GM18505 (cell line): ENCODE data around the gene SYAP1.

ENCODE experiments used
- ATAC-seq: cut with Tn5 transposase; IDR thresholded peaks from one replicate; pipeline ENCODE4 v1.9.1; 2021; ENCODE audit not compliant: unreplicated experiment
- POLR2A ChIP-seq: IDR thresholded peaks from 4 replicates; pipeline ENCODE4 v1.6.1; 2011; ENCODE audit warnings: borderline replicate concordance; ENCODE audit not compliant: insufficient read depth, insufficient read length; ENCODE audit errors: extremely low read depth

The SYAP1 gene

GRCh38 chrX:16807976-16808542, 88.6 kb downstream of the SYAP1 start:
- TF ChIP-seq POLR2A = no peak
- ATAC-seq = no peak

GRCh38 chrX:16814597-16814996, 95.2 kb downstream of the SYAP1 start:
- ATAC-seq = no peak
- TF ChIP-seq POLR2A = no peak
